Muscle layer of colon (tissue), 2 donors: ENCODE results near the gene DOK7.

Source experiments
- H3K27ac ChIP-seq: one replicate; pipeline ENCODE4 v1.7.0; 2013; ENCODE audit warnings: low read depth, mild to moderate bottlenecking, low read length, moderate library complexity
- H3K27me3 ChIP-seq, 2 donors: one replicate each; pipeline ENCODE4 v1.7.0; 2013; ENCODE audit warnings: low read length in 2 of 2, mild to moderate bottlenecking in 2 of 2; ENCODE audit not compliant: insufficient read depth in 2 of 2, control insufficient read depth in 1 of 2
- H3K36me3 ChIP-seq: one replicate; pipeline ENCODE4 v1.7.0; 2013; ENCODE audit warnings: mild to moderate bottlenecking, low read length; ENCODE audit not compliant: insufficient read depth
- H3K4me1 ChIP-seq: one replicate; pipeline ENCODE4 v1.7.0; 2013; ENCODE audit warnings: mild to moderate bottlenecking, low read length; ENCODE audit not compliant: insufficient read depth
- H3K4me3 ChIP-seq, 2 donors: one replicate each; pipeline ENCODE4 v1.7.0; 2013; ENCODE audit warnings: low read length in 2 of 2, low read depth in 1 of 2, mild to moderate bottlenecking in 1 of 2, moderate library complexity in 1 of 2
- H3K9ac ChIP-seq: one replicate; pipeline ENCODE4 v1.7.0; 2013; ENCODE audit warnings: low read length
- H3K9me3 ChIP-seq: one replicate; pipeline ENCODE4 v1.7.0; 2013; ENCODE audit warnings: mild to moderate bottlenecking, low read length
- donor health status: abdominal sarcoma.
- donor health status: Adenocarcinoma of cecum.

Gene DOK7

GRCh38 chr4:3488820-3489219 is 25.7 kb downstream of the DOK7 start:
- H3K27ac ChIP-seq: no peak overlapping the region
- no peak overlapping the region for H3K4me3 ChIP-seq
- no peaks in the 10 kb centered on the region for H3K36me3 ChIP-seq
- H3K4me1 ChIP-seq: no peaks in the 10 kb centered on the region
- H3K9ac ChIP-seq: no peak overlapping the region
- no peaks in the 10 kb centered on the region for H3K9me3 ChIP-seq
- H3K27me3 ChIP-seq: peaks cover 3 to 66% of the 10 kb centered on the region in 2 donors

- no peaks in the 10 kb centered on the region for H3K36me3 ChIP-seq
- H3K4me1 ChIP-seq: no peaks in the 10 kb centered on the region
- H3K4me3 ChIP-seq: no peak overlapping the region
- no peak overlapping the region for H3K9ac ChIP-seq
- no peak overlapping the region for H3K27ac ChIP-seq
- peaks cover 3 to 66% of the 10 kb centered on the region in 2 donors for H3K27me3 ChIP-seq
- no peaks in the 10 kb centered on the region for H3K9me3 ChIP-seq
These were observed 26.4 kb downstream of the DOK7 start for GRCh38 chr4:3489451-3489962.

- Histone ChIP-seq H3K9me3 (no peaks in the 10 kb centered on the region), H3K27me3 (peaks cover 0 to 68% of the 10 kb centered on the region in 2 donors), H3K9ac (no peak overlapping the region), H3K36me3 (no peaks in the 10 kb centered on the region), H3K27ac (no peak overlapping the region), H3K4me1 (no peaks in the 10 kb centered on the region), H3K4me3 (no peak overlapping the region)
These were observed 28.7 kb downstream of the DOK7 start for GRCh38 chr4:3491681-3492405.

DNA sequence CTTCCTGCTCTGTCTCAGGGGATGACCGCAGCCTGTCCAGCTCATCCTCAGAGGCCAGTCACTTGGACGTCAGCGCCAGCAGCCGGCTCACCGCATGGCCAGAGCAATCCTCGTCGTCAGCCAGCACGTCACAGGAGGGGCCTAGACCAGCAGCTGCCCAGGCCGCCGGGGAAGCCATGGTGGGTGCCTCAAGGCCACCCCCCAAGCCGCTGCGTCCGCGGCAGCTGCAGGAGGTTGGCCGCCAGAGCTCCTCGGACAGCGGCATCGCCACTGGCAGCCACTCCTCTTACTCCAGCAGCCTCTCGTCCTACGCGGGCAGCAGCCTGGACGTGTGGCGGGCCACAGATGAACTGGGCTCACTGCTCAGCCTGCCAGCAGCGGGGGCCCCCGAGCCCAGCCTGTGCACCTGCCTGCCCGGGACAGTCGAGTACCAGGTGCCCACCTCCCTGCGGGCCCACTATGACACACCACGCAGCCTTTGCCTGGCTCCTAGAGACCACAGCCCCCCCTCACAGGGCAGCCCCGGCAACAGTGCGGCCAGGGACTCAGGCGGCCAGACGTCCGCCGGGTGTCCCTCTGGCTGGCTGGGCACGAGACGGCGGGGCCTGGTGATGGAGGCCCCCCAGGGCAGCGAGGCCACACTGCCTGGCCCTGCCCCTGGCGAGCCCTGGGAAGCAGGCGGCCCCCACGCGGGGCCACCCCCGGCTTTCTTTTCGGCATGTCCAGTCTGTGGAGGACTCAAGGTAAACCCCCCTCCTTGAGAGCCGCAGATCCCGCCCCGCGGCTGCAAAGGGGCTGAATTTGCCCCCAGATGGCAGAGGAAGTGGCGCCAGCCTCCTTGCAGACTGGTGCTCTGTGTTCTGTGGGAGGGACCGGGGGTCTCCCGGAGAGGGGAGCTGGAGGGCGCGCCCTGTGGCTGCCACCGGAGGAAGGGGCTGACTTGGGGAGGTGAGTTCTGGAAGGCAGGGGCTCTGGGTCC is 29.9 kb downstream of the DOK7 start:
- Histone ChIP-seq H3K27ac (no peak overlapping the region), H3K36me3 (no peaks in the 10 kb centered on the region), H3K9ac (no peak overlapping the region), H3K9me3 (no peaks in the 10 kb centered on the region), H3K4me3 (no peak overlapping the region), H3K27me3 (peaks cover 0 to 68% of the 10 kb centered on the region in 2 donors), H3K4me1 (no peaks in the 10 kb centered on the region)

DNA sequence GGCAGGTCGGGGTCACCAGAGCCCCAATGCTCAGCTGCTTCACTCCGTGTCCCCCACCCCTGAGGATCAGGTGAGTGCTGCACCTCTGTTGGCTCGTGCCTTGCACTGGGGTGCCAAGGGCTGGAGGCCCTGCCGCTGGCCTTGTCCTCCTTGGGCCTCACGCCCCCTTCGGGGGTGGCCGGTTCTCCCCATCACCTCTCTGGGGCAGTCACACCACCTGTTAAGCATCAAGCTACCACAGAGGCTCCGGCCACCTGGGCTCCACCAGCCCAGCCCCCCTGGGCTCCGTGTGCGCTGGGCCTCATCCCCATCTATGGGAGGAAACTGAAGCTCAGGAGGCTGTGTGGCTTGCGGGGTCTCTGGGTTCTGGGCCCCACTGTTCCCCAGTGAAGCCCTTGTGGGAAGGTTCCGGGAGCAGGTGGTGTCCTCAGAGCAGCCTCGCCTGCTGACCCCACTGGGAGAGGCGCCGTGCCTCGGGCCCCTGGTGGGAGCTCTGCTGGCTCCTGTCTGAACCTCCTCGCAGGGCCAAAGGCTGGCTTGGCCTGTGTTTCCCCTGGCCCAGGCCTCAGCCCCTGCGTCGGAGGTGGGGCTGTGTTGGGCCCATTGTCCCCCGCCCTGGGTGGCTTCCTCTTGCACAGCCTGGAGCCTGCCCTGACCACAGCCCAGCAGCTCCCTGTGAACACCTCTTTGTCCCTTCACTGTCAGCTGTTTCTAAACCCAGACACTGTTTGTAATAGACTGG is 30.8 kb downstream of the DOK7 start:
- H3K27me3 ChIP-seq: peaks cover 0 to 68% of the 10 kb centered on the region in 2 donors
- no peaks in the 10 kb centered on the region for H3K36me3 ChIP-seq
- no peak overlapping the region for H3K9ac ChIP-seq
- no peaks in the 10 kb centered on the region for H3K4me1 ChIP-seq
- H3K4me3 ChIP-seq: no peak overlapping the region
- H3K27ac ChIP-seq: no peak overlapping the region
- H3K9me3 ChIP-seq: no peaks in the 10 kb centered on the region

GRCh38 chr4:3494462-3494871 is 31.4 kb downstream of the DOK7 start:
- Histone ChIP-seq H3K36me3 (no peaks in the 10 kb centered on the region), H3K27ac (no peak overlapping the region), H3K27me3 (peaks cover 0 to 67% of the 10 kb centered on the region in 2 donors), H3K9me3 (no peaks in the 10 kb centered on the region), H3K9ac (no peak overlapping the region), H3K4me1 (no peaks in the 10 kb centered on the region), H3K4me3 (no peak overlapping the region)

GRCh38 chr4:3495204-3495975 is 32.3 kb downstream of the DOK7 start:
- H3K9me3 ChIP-seq: no peaks in the 10 kb centered on the region
- H3K27me3 ChIP-seq: peaks cover 0 to 62% of the 10 kb centered on the region in 2 donors

GRCh38 chr4:3496021-3496420 is 32.9 kb downstream of the DOK7 start:
- Histone ChIP-seq H3K4me3 (no peak overlapping the region), H3K9me3 (no peaks in the 10 kb centered on the region), H3K4me1 (no peaks in the 10 kb centered on the region), H3K9ac (no peak overlapping the region), H3K27me3 (peaks cover 0 to 56% of the 10 kb centered on the region in 2 donors), H3K36me3 (no peaks in the 10 kb centered on the region), H3K27ac (no peak overlapping the region)

More at GRCh38 chr4:3495204-3495975, 32.3 kb downstream of the DOK7 start:
- Histone ChIP-seq H3K36me3 (no peaks in the 10 kb centered on the region), H3K27ac (no peak overlapping the region), H3K4me1 (no peaks in the 10 kb centered on the region), H3K9ac (no peak overlapping the region), H3K4me3 (no peak overlapping the region)

GRCh38 chr4:3497095-3497494 is 34.0 kb downstream of the DOK7 start:
- no peaks in the 10 kb centered on the region for H3K36me3 ChIP-seq
- no peak overlapping the region for H3K9ac ChIP-seq
- H3K4me1 ChIP-seq: no peaks in the 10 kb centered on the region
- no peak overlapping the region for H3K27ac ChIP-seq
- no peaks in the 10 kb centered on the region for H3K9me3 ChIP-seq
- no peak overlapping the region for H3K4me3 ChIP-seq
- H3K27me3 ChIP-seq: peaks cover 0 to 46% of the 10 kb centered on the region in 2 donors

- Histone ChIP-seq H3K27ac (no peak overlapping the region), H3K9me3 (no peaks in the 10 kb centered on the region), H3K36me3 (no peaks in the 10 kb centered on the region), H3K27me3 (peaks cover 0 to 40% of the 10 kb centered on the region in 2 donors), H3K9ac (no peak overlapping the region), H3K4me3 (no peak overlapping the region), H3K4me1 (no peaks in the 10 kb centered on the region)
These were observed 34.6 kb downstream of the DOK7 start for GRCh38 chr4:3497523-3498389.
